HG02973 (cell line): ENCODE data around the gene ZNF674.

Experiments
- ATAC-seq: cut with Tn5 transposase; IDR thresholded peaks from one replicate; pipeline ENCODE4 v1.9.1; 2021; ENCODE audit warnings: moderate library complexity; ENCODE audit not compliant: unreplicated experiment

Gene ZNF674

DNA sequence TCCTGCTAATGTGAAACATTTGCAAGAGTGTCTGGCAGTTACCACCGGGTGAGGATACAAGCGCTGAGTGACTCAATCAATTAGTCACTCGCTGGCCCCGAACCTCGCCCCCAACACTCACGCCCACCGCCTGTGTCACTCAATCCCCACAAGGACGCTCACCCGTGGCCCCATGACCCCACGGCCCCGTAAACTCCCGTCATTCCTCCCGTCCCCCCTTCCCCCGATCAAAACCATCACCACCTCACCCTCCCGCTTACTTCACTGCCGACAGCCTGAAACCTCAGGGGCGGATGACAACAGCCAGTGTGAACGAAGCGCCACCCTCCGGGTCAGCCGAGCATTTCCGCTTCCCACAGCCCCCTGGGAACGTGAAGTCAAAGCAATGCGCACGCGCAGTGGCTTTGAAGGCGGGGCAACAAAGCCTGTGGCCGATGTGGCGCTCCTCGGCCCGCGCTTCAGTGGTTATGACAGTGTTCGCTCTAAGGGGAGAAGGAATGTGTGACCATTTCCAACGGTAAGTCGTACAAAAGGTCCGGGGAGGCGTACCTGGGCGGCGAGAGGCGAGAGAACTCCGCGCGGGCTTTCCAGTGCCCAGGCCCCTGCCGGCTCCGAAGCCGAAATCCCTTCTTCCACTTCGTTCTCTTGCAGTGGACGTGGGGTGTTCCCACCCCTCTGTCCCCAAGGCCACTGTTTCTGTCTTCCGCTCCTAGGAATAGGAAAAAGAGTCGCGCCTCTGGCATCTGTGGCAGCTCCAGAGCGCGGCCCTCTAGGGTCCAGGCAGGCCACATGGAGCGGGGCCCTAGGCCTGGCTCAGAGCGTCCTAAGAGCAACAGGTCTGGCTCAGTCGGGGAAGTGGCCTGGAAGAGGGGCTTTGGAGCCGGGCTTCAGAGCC is at the start of gene ZNF674:
TSS of gene ZNF674 (minus strand) at position 311 of the 895 bp plus-strand sequence. CDS start 3,334 bp downstream, outside the sequence.
- peak; percentile 89 for ATAC-seq

DNA sequence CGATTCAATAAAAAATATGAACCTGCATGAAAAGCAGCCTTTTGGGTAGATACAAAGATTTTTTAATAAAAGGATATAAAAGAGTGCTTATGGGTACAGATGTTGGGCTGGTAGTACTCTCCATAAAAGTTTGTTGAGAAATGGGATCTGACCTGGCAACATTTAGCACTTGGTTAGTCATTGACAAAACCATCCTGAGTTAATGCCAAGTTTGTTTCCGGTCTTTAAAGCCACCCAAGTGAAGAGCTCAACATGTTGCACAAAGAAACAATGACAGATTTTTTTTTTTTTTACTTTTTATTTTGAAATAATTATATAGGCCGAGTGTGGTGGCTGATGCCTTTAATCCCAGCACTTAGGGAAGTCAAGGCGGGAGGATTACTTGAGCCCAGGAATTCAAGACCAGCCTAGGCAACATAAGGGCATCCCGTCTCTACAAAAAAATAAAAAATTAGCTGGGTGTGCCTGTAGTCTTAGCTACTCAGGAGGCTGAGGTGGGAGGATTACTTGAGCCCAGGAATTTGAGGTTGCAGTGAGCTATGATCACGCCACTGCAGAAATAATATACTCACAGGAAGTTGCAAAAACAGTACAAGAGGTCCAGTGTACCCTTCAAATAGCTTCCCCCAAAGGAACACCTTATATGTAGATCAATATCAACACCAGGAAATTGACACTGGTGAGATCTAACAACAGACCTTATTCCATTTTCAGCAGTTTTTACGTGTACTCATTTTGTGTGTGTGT is 44.9 kb upstream of the ZNF674 start:
- ATAC-seq, result no peak

DNA sequence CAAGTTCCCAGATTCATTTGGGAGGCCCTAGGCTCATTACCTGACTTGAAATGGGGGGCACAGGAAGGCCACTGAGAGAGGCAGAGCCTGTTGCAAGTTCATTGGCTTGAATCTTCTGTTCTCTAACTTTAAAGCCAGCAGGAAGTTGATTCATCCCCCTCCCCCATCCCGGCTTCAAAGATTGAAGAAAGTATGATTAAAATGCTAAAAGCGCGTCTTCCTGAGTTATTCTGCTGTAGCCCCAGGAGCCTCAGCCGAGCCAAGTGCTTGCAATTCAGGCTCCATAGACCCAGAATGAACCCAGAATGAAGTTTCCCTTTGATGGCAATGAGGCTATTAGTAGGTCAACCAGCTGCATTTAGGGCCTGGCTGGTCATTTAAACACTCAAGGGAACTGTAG is 43.0 kb upstream of the ZNF674 start:
- no peak for ATAC-seq

DNA sequence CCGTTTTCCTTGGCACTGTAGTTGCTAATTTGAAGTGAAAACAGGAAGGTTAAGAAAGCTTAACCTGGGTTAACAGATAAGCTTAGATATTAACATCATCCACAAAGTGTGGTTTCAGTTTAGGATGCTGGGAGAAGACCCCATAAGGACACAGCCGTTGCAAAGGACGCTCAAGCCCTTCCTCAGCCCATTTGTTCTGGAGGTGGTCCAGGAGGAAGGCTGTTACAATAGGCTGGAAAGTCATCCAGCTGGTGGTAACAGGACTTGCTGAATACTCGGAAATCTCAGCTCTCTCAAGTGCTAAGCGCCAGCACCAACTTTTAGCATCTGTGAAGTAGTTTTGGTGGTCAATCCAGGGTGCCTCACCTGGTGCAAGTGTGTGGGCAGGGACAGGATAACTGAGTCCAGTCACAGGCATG is 42.5 kb upstream of the ZNF674 start:
- ATAC-seq, result no peak

- peak; percentile 87 for ATAC-seq
Measured at GRCh38 chrX:46587158-46587557, 41.9 kb upstream of the ZNF674 start.

DNA sequence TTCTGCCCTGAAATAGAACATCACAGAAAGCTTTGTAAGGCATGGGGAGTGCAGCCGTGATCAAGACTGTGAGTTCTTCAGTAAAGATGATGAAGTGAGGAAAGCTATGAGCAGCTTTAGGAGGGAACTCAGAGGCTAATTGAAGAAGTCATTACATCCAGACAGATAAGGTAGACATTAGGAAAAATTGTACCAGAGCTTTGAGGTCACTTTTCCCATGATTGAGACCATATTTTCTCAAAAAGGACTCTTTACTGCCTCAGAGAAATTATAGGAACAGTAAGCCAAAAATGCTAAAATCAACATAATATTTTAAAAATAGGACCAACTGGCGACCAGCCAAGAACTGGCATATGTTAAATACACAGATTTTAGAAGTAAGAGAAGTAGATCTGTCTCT is 39.5 kb upstream of the ZNF674 start:
- ATAC-seq, result no peak

GRCh38 chrX:46582966-46583365 is 37.7 kb upstream of the ZNF674 start:
- ATAC-seq, result no peak

GRCh38 chrX:46582325-46582724 is 37.1 kb upstream of the ZNF674 start:
- no peak for ATAC-seq

GRCh38 chrX:46580613-46581012 is 35.4 kb upstream of the ZNF674 start:
- no peak for ATAC-seq

- ATAC-seq, result no peak
Measured at GRCh38 chrX:46579250-46579649, 34.0 kb upstream of the ZNF674 start.

DNA sequence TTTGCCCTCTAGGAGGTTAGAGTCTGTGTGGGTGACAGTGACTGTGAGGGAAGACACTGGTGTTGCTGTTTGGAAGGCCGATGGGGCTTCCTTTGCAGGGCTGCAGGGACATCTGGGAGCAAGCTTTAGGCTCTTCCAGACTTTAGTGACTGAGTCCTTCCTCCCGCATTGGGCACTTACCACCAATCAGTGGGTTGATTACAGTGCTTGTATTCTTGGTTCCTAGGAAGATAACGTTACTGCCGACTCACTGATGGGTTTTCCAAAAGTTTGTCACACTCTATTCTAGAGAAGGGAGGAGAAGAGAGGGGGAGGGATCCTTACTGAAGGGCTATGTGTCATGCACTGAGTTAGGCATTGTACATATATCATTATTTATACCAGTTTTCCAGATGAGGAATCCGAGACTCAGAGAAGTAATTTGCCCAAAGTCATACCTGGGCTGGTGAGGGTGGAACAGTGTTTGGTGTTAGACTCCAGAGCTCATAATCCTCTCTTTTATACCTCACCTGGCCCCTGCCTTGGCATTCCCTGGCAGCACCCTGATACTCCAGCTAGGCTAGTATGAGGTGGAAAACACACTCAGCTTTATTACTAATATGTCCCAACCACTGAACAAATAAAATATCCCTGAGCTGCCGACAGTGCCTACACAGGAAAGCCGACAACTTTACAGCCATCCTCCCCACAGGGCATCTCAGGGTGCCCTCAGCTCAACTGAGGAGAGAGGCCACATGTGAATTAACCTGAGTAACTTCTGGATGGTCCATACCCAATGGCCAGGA is 32.2 kb upstream of the ZNF674 start:
- no peak for ATAC-seq

DNA sequence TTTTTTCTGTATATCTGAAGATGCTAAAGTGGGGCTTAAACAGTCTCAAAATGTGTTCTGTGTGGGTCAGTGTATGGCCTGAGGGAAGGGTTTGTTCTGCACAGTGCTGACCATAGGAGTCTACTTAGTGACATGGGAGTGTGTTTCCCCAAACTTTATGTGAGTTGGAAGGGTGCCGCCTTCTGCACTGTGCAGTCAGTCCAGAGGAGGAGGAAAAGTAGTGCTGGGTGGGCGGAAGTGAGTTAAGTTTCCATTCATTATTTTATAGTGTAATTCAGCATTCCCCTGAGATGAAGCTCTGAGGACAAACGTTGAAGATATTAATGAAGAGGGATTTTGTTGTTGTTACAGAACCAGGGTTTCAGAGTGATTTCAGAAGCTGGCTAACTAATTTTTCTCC is 31.2 kb upstream of the ZNF674 start:
- ATAC-seq, result no peak

- no peak for ATAC-seq
Measured at GRCh38 chrX:46575991-46576392, 30.8 kb upstream of the ZNF674 start.

- ATAC-seq, result no peak
Measured at GRCh38 chrX:46575586-46575985, 30.4 kb upstream of the ZNF674 start.

DNA sequence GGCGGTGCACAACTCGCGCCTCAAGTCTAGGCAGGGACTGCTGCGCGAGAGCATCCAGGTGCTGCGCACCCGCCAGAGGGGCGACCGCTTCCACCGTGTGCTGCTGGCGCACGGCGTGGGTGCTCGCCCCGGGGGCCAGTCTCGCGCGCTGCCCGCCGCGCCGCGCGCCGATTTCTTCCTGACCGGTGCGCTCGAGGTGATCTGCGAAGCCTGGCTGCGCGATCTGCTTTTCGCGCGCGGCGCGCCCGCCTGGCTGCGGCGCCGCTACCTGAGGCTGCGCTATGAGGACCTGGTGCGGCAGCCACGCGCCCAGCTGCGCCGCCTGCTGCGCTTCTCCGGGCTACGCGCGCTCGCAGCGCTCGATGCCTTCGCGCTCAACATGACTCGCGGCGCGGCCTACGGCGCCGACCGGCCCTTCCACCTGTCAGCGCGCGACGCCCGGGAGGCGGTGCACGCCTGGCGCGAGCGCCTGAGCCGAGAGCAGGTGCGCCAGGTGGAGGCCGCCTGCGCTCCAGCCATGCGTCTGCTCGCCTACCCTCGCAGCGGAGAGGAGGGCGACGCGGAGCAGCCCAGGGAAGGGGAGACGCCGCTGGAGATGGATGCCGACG is 29.7 kb upstream of the ZNF674 start:
- no peak for ATAC-seq

DNA sequence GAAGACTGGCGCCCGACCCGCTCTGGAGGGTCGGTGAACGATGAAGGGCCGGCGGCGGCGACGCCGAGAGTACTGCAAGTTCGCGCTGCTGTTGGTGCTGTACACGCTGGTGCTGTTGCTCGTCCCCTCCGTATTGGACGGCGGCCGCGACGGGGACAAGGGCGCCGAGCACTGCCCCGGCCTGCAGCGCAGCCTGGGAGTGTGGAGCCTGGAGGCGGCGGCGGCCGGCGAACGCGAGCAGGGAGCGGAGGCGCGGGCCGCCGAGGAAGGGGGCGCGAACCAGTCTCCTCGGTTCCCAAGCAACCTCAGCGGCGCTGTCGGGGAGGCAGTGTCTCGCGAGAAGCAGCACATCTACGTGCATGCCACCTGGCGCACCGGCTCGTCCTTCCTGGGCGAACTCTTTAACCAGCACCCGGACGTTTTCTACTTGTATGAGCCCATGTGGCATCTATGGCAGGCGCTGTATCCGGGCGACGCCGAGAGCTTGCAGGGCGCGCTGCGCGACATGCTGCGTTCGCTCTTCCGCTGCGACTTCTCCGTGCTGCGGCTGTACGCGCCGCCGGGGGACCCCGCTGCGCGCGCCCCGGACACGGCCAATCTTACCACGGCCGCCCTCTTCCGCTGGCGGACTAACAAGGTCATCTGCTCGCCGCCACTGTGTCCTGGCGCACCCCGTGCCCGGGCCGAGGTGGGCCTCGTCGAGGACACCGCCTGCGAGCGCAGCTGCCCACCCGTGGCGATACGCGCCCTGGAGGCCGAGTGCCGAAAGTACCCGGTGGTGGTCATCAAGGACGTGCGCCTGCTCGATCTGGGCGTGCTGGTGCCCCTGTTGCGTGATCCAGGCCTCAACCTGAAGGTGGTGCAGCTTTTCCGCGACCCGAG is 28.9 kb upstream of the ZNF674 start:
- peak; percentile 32 for ATAC-seq

- peak; percentile 30 for ATAC-seq
Measured at GRCh38 chrX:46573331-46573891, 28.2 kb upstream of the ZNF674 start, which contains the start of gene CHST7. TSS of gene CHST7 (plus strand) at chrX:46573765. CDS start at chrX:46573932, 167 bp downstream.

GRCh38 chrX:46572340-46572936 is 27.2 kb upstream of the ZNF674 start:
- peak; percentile 37 for ATAC-seq
